GM12873 (cell line): ENCODE results near the gene CPA1.

Experiments used
- CTCF ChIP-seq: IDR thresholded peaks from 2 replicates; pipeline ENCODE4 v1.5.1; 2012; ENCODE audit warnings: low read depth, mild to moderate bottlenecking, moderate library complexity, low read length, control low read depth; ENCODE audit not compliant: insufficient read depth; ENCODE audit errors: missing control alignments

The CPA1 gene

GRCh38 chr7:130379532-130379920 is 768 bp upstream of the CPA1 start:
- no peak for TF ChIP-seq CTCF

GRCh38 chr7:130380861-130381455 is 664 bp downstream of the CPA1 start:
- TF ChIP-seq CTCF: no peak

DNA sequence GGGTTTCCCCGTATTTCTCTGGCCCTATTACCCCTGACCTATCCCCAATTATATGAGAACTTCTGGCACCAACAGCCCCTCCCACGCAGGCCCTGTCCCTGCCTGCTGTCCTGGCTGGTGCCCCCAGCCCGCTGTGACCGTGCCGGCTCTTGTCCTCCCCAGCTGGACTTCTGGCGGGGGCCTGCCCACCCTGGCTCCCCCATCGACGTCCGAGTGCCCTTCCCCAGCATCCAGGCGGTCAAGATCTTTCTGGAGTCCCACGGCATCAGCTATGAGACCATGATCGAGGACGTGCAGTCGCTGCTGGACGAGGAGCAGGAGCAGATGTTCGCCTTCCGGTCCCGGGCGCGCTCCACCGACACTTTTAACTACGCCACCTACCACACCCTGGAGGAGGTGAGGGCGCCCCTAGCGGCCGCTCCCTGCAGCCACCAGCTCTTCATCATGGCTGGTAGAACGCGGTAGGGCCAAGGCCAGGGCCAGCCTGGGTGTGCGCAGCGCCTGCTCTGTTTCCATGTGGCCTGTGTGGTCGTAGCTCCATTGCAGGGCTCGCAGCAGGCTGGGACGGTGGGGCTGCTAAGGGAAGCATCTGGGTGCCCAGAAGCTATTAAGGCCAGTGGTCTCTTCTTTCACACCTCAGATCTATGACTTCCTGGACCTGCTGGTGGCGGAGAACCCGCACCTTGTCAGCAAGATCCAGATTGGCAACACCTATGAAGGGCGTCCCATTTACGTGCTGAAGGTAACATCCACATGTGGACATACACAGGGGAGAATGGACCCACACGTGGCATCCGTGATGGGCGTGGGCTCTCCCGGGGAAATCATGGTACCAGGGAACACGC is 1.4 kb downstream of the CPA1 start:
- peak; percentile 14 for TF ChIP-seq CTCF

DNA sequence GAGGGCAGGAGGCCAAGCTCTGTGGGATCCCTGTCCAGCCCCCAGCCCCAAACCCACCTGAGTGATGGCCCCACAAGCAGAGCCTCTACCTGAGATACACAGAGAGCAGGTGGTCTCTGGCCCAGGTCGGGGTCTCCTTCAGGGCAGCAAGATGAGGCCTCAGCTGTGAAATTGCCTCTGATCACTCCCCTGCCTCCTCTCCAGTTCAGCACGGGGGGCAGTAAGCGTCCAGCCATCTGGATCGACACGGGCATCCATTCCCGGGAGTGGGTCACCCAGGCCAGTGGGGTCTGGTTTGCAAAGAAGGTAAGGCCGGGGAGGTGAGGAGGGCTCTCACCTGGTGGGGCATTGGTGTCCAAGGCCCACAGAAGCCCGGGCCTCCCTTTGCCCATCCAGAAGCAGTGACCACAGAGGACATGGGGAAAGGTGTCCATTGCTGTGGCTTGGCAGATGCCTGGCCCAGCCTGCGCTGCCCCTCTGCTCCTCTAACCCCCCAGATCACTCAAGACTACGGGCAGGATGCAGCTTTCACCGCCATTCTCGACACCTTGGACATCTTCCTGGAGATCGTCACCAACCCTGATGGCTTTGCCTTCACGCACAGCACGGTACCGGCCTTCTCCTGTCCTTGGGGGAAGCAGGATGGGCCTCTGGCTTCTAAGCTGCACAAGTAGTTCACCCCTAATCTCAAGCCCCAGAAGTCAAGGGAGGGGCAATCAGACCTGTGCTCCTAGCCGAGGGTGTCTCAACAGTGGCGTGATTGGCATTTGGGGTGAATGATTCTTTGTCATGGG is 3.1 kb downstream of the CPA1 start:
- TF ChIP-seq CTCF: no peak

DNA sequence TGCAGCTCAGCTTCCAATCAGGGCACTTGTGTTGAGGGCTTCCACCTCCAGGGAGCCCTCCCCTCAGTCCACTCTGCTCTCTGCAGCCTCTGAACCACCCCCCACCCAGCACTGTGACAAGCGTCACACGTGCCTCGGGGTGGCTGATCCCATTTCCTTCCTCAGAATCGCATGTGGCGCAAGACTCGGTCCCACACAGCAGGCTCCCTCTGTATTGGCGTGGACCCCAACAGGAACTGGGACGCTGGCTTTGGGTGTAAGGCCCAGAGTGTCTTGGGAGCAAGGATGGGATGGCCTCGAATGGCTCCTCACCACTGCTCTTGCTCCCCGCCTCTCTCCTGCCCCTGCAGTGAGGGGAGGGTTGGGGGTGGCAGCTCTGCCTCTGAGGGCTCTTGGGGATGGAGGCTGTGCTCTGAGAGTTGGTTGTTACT is 4.1 kb downstream of the CPA1 start:
- TF ChIP-seq CTCF: no peak

- TF ChIP-seq CTCF: no peak
These were observed 4.7 kb downstream of the CPA1 start for GRCh38 chr7:130384841-130385599.

DNA sequence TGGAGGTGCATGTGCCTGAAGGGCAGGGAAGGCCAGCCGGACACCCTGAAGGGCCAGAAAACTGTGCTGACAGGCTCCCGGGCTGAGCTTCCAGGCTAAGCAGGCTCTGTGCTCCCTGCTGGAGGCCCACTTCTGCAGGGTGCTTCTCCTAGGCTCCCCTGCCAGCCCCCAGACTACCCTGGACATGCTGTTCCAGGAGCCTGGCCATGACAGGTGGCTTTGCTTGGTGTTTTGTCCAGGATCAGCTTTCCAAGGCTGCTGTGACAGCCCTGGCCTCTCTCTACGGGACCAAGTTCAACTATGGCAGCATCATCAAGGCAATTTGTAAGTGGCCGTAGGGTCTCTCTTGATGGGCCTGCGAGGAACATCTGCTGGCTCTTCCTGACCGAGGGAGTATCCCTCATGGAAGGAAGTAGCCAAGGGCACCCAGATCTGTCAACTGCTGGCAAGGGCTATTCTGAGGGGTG is 5.3 kb downstream of the CPA1 start:
- TF ChIP-seq CTCF: no peak
